ENCODE measurements around the gene EPPIN. TPM values are rescaled to one million over a fixed set of nuclear protein-coding genes. Genes with fewer than 3 reads are reported as not detected.

Gene EPPIN
- total RNA-seq: not detected

DNA sequence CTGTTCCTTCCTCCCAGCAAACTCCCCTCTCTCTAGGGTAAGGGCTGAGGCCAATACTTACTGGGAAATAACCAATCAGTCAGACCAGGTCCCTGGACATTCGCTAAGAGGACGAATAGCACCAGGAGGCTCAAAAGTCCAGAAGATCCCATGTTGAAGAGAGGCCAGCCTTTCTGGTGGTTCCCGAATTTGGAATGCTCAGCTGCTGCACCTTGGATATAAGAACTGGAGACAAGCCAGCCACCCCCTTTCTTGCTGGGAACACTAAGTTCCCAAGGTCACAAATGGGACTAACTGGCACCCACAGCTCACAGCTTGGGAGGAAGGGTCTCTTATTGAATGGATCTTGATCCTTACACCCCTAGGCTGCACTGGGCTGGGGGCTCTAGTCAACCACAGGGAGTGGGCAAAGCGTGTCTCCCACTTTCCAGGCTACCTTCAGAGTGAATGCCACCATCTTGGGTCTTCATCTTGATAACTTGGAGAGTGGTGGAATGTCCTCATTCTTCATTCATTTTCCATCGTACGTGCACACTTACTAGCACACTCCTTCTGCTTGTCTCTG, at the start of gene EPPIN:
EPPIN (minus strand) TSS at position 196 of the 565 bp plus-strand sequence; CDS start at position 152, 44 bp downstream.
- no peaks in the 10 kb centered on the region for H3K36me3 ChIP-seq
- intact Hi-C loops (cut with DNase I): no loop called here
- no peaks in the 10 kb centered on the region for H3K9me3 ChIP-seq
- no peak within 1 kb of the TSS for H3K4me3 ChIP-seq
- DNase-seq (ENCODE audit: extremely low spot score in 2 of 2): no peak
- no peaks in the 10 kb centered on the region for H3K4me1 ChIP-seq
- TF ChIP-seq, protein P1, sequence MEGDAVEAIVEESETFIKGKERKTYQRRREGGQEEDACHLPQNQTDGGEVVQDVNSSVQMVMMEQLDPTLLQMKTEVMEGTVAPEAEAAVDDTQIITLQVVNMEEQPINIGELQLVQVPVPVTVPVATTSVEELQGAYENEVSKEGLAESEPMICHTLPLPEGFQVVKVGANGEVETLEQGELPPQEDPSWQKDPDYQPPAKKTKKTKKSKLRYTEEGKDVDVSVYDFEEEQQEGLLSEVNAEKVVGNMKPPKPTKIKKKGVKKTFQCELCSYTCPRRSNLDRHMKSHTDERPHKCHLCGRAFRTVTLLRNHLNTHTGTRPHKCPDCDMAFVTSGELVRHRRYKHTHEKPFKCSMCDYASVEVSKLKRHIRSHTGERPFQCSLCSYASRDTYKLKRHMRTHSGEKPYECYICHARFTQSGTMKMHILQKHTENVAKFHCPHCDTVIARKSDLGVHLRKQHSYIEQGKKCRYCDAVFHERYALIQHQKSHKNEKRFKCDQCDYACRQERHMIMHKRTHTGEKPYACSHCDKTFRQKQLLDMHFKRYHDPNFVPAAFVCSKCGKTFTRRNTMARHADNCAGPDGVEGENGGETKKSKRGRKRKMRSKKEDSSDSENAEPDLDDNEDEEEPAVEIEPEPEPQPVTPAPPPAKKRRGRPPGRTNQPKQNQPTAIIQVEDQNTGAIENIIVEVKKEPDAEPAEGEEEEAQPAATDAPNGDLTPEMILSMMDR (IDR thresholded peaks at IDR 0.05): no peak
- TF ChIP-seq POLR2A (IDR thresholded peaks at IDR 0.05): no peak
- no peak for TF ChIP-seq POLR2AphosphoS5 (IDR thresholded peaks at IDR 0.05; ENCODE audit: insufficient read depth in 1 of 2, low read depth in 1 of 2)
- no peak within 1 kb of the TSS for H3K27ac ChIP-seq
- H3K27me3 ChIP-seq: no peaks in the 10 kb centered on the region

GRCh38 chr20:45595235-45595634, 48.0 kb upstream of the EPPIN start:
- Histone ChIP-seq H3K27ac (no peak overlapping the region), H3K27me3 (no peaks in the 10 kb centered on the region), H3K36me3 (no peaks in the 10 kb centered on the region), H3K4me1 (no peaks in the 10 kb centered on the region), H3K9me3 (no peaks in the 10 kb centered on the region), H3K4me3 (no peak overlapping the region)
- no peak for DNase-seq (ENCODE audit: extremely low spot score in 2 of 2)
- intact Hi-C loops (cut with DNase I): no loop called here
- TF ChIP-seq, protein P1 (IDR thresholded peaks at IDR 0.05): no peak
- TF ChIP-seq POLR2AphosphoS5 (IDR thresholded peaks at IDR 0.05; ENCODE audit: insufficient read depth in 1 of 2, low read depth in 1 of 2): no peak

GRCh38 chr20:45593498-45593897, 46.3 kb upstream of the EPPIN start:
- no peak for TF ChIP-seq POLR2A (IDR thresholded peaks at IDR 0.05)
- no peak for TF ChIP-seq POLR2AphosphoS5 (IDR thresholded peaks at IDR 0.05; ENCODE audit: insufficient read depth in 1 of 2, low read depth in 1 of 2)
- TF ChIP-seq, protein P1 (IDR thresholded peaks at IDR 0.05): no peak
- Histone ChIP-seq H3K4me3 (no peak overlapping the region), H3K27ac (no peak overlapping the region), H3K4me1 (no peaks in the 10 kb centered on the region), H3K36me3 (no peaks in the 10 kb centered on the region), H3K27me3 (no peaks in the 10 kb centered on the region), H3K9me3 (no peaks in the 10 kb centered on the region)
- DNase-seq (ENCODE audit: extremely low spot score in 2 of 2): no peak
- intact Hi-C loops (cut with DNase I): no loop called here

GRCh38 chr20:45592574-45593189, 45.5 kb upstream of the EPPIN start:
- Histone ChIP-seq H3K4me1 (no peaks in the 10 kb centered on the region), H3K27me3 (no peaks in the 10 kb centered on the region), H3K4me3 (no peak overlapping the region), H3K27ac (no peak overlapping the region), H3K9me3 (no peaks in the 10 kb centered on the region), H3K36me3 (no peaks in the 10 kb centered on the region)
- TF ChIP-seq POLR2AphosphoS5 (IDR thresholded peaks at IDR 0.05; ENCODE audit: insufficient read depth in 1 of 2, low read depth in 1 of 2): no peak
- intact Hi-C loops (cut with DNase I): no loop called here
- DNase-seq (ENCODE audit: extremely low spot score in 2 of 2): no peak

- no peak overlapping the region for H3K27ac ChIP-seq
- no peak overlapping the region for H3K4me3 ChIP-seq
- no peaks in the 10 kb centered on the region for H3K4me1 ChIP-seq
- no peaks in the 10 kb centered on the region for H3K36me3 ChIP-seq
- H3K9me3 ChIP-seq: no peaks in the 10 kb centered on the region
- no peaks in the 10 kb centered on the region for H3K27me3 ChIP-seq
- no peak for DNase-seq (ENCODE audit: extremely low spot score in 2 of 2)
- intact Hi-C loops (cut with DNase I): no loop called here
- TF ChIP-seq, protein P1 (IDR thresholded peaks at IDR 0.05): no peak
- TF ChIP-seq POLR2AphosphoS5 (IDR thresholded peaks at IDR 0.05; ENCODE audit: insufficient read depth in 1 of 2, low read depth in 1 of 2) (no peak), POLR2A (IDR thresholded peaks at IDR 0.05) (no peak)
Measured at GRCh38 chr20:45589725-45590124, 42.5 kb upstream of the EPPIN start.
